Measurements from ENCODE around the gene MEIOC.

DNA sequence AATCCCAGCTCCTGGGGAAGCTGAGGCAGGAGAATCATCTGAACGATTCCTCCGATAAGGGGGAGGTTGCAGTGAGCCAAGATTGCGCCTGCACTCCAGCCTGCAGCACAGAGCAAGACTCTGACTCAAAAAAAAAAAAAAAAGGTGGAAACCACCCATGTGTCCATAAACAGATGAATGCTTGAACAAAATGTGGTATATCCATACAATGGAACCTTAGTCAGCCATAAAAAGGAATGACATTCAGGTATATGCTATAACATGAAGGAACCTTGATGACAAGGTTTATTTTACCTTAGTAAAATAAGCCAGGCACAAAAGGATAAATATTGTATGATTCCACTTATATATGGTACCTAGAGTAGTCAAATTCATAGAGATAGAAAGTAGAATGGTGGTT is 2.9 kb upstream of the MEIOC start:
- TF ChIP-seq POLR2A (IDR thresholded peaks at IDR 0.05; ENCODE audit: low read depth, low read length) (no peak), POLR2AphosphoS5 (IDR thresholded peaks at IDR 0.05; ENCODE audit: low read depth, low read length) (no peak)

Measured in GM12891 (cell line).